ELR (cell line): ENCODE data around the gene GPC6.
A peak's percentile ranks its signal among the peaks of the same experiment; 100 is the strongest.

Source experiments
- DNase-seq: peaks from one replicate; pipeline ENCODE4 v3.0.0-alpha.2; 2015; ENCODE audit warnings: low read depth

GPC6 gene

GRCh38 chr13:93687261-93687660 is 460.7 kb downstream of the GPC6 start:
- no peak for DNase-seq

- DNase-seq, result peak; percentile 3
These were observed 462.7 kb downstream of the GPC6 start for GRCh38 chr13:93689333-93689732.

- peak; percentile 27 for DNase-seq
These were observed 463.5 kb downstream of the GPC6 start for GRCh38 chr13:93690139-93690538.

- DNase-seq, result no peak
These were observed 471.5 kb downstream of the GPC6 start for GRCh38 chr13:93698016-93698613.

DNA sequence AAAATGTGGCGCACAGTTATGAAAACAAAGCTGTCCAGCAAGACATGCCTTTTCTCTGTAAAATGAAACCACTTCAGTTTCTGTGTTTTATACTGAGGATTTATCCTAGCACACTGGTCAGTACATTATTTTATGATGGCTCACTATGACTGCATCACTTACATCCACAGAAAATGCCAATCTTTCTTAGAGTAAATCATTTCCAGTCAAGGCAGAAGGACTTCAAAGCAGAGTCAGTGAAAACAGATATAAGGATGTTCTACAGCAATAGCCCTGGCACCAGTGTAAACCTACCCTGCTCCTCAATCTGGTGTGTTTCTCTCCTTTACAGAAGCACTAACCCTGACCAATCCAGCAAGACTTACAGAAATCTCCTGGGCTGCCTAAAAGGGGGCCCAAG is 473.5 kb downstream of the GPC6 start:
- no peak for DNase-seq

GRCh38 chr13:93708308-93709075 is 481.9 kb downstream of the GPC6 start:
- no peak for DNase-seq

DNA sequence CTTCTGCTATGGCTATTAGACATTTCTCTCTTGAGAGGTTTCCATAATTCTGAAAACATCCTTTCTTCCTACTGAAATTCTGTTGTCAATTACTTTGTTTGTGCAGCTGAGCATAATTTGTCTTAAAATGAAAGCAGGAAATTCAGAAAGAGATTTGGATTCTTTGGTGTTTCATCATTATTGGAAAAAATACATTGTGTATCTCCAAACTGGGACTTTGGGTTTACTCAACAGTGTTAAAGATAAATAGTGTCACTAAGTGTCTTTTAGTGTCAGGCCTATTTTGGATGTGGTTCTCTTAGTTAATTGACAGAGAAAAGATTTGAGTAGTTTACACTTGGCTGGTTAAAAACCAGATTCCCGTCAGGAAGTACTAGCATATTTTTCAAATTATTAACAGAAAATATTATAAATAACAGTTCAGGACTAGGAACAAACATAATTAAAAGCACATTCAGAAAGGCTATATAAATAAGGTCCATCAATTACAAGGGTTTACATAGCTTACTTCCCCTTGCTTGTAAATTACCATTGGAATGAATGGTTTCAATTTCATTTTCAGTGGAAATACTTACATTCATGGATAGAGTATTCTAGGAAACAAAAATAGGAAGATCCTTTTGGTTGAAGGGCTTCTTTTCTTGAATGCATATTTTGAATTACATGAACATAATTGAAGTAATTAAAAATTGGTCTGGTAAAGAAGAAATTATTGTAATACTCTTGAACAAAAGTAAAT is 483.1 kb downstream of the GPC6 start:
- no peak for DNase-seq

- DNase-seq, result peak; percentile 25
These were observed 487.6 kb downstream of the GPC6 start for GRCh38 chr13:93714171-93714570.

- DNase-seq, result peak; percentile 70
These were observed 489.3 kb downstream of the GPC6 start for GRCh38 chr13:93715866-93716265.

DNA sequence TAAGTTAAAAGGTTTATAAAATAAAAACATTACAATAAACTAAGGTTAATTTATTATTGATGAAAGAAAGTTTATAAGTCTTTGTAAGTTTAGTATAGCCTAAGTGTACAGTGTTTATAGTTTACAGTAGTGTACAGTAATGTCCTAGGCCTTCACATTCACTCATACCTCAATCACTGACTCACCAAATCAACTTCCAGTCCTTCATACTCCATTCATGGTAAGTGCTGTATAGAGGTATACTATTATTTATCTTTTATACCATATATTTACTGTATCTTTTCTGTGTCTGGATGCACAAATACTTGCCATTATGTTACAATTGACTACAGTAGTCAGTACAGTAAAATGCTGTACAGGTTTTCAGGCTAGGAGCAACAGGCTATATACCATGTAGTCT is 490.0 kb downstream of the GPC6 start:
- peak; percentile 58 for DNase-seq

DNA sequence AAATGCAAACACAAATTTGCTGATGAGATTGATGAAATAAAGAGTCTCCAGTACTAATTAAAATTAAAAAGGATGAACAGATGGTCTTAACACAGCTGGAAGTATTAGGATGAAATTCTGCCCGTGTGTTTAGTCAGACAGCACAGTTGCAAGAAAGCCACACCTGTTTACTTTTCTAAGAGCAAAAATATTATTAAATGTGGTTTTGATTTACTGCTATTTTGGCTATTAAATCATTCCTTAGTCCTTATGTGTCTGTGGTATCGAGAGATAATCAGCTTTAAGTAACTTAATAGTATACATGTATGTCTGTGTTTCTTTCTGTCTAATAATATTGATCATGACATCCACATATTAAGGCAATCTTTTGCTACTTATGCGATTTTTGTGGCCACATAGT is 494.9 kb downstream of the GPC6 start:
- DNase-seq, result no peak

- DNase-seq, result no peak
These were observed 496.7 kb downstream of the GPC6 start for GRCh38 chr13:93723316-93723715.

GRCh38 chr13:93724187-93724586 is 497.6 kb downstream of the GPC6 start:
- DNase-seq, result peak; percentile 4

GRCh38 chr13:93726173-93726957 is 499.8 kb downstream of the GPC6 start:
- DNase-seq, result no peak

DNA sequence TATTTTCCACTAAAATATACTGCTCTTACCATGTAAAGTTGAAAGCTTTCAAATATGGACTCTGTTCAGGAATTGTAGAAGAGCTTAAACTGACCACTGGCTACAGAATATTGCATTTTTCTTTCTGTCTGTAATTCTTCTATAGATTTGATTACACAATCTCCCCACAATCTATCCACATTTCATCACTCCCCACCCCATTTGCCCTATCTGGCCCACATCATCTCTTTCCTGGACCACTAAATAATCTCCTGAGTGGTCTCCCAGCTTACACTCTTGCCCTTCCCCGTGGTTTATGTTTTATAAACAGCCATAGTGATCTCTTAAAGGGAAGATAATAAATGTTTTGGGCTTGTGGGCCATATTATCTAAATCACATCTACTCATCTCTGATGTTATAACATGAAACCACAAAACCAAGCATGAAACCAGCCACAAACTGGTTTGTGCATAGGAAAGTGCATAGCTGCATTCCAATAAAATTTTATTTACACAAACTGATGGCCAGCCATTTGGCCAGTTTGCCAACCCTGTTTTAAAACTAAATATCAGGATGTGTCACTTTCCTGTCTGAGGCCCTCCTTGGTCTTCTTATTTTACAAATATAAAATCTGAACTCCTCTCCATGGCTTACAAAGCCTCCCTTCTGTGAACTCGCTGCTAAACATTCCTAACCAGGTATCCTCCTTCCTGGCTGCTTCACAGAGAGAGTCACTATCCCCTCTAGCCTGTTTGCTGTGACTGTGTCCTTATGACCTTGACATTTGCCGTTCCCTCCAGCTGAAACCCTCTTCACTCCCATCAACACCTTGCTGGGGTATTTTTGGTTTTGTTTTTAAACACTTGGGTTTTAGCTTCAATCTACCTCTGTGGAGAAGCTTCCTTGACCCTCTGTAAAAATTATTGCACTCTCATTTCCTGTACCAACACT is 500.9 kb downstream of the GPC6 start:
- DNase-seq, result peak; percentile 60

- peak; percentile 3 for DNase-seq
These were observed 502.8 kb downstream of the GPC6 start for GRCh38 chr13:93729383-93729782.

- DNase-seq, result no peak
These were observed 504.2 kb downstream of the GPC6 start for GRCh38 chr13:93730780-93731179.

- DNase-seq, result no peak
These were observed 505.6 kb downstream of the GPC6 start for GRCh38 chr13:93732186-93732585.

DNA sequence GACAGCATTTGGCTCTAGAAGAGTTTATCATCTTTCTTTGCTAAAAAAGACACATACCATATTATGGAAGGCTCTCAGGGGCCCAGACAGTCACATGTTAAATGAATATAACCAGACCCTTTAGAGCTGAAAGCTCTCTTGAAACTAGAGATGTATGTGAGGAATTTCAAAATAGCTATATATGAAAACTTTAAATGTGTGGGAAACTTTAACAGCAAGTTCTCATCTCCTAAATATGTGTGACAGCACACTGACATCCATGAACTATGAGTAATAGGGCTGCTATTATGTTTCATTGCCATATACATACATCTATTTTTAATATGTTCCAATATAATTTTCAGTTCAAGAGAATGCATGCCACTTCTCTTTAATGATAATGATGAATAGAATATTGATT is 509.5 kb downstream of the GPC6 start:
- peak; percentile 49 for DNase-seq

- DNase-seq, result no peak
These were observed 510.3 kb downstream of the GPC6 start for GRCh38 chr13:93736909-93737308.

- no peak for DNase-seq
These were observed 513.7 kb downstream of the GPC6 start for GRCh38 chr13:93740334-93740733.
